GM23338 (cell line): Measurements from ENCODE around the gene GNB1. TPM values are rescaled to one million over a fixed set of nuclear protein-coding genes. Genes with fewer than 3 reads are reported as not detected.

ENCODE experiments used
- ATAC-seq: fragments of 200-7000 bp; cut with Tn5 transposase; 3 replicates; pipeline ENCODE4 v1.9.1; 2020
- DNase-seq: peaks from one replicate; pipeline ENCODE4 v3.0.0-alpha.2; 2015; ENCODE audit warnings: low spot score
- H2AFZ ChIP-seq: fragments of 200-600 bp; sonication (generic); 2 replicates; pipeline ENCODE4 v1.8.0; 2016; ENCODE audit warnings: antibody characterized with exemption, mild to moderate bottlenecking, moderate library complexity
- H3F3A ChIP-seq: fragments of 200-600 bp; sonication (generic); replicated peaks from 2 replicates; pipeline ENCODE4 v1.8.0; 2017; ENCODE audit warnings: antibody characterized with exemption, mixed run types, low read depth
- H3K27ac ChIP-seq: fragments of 200-600 bp; sonication (generic); 2 replicates; pipeline ENCODE4 v1.6.1; 2016; ENCODE audit warnings: low read depth
- H3K27me3 ChIP-seq: fragments of 200-600 bp; sonication (generic); 2 replicates; pipeline ENCODE4 v1.8.0; 2016; ENCODE audit warnings: mild to moderate bottlenecking, mixed run types, moderate library complexity; ENCODE audit not compliant: insufficient read depth
- H3K36me3 ChIP-seq: fragments of 200-600 bp; sonication (generic); 2 replicates; pipeline ENCODE4 v1.8.0; 2016; ENCODE audit warnings: mild to moderate bottlenecking; ENCODE audit not compliant: insufficient read depth
- H3K4me1 ChIP-seq: fragments of 200-600 bp; sonication (generic); 2 replicates; pipeline ENCODE4 v1.8.0; 2016; ENCODE audit warnings: mild to moderate bottlenecking, moderate library complexity; ENCODE audit not compliant: insufficient read depth
- H3K4me2 ChIP-seq: fragments of 200-600 bp; sonication (generic); 2 replicates; pipeline ENCODE4 v1.7.1; 2017; ENCODE audit warnings: mixed run types
- H3K4me3 ChIP-seq: fragments of 200-600 bp; sonication (generic); 2 replicates; pipeline ENCODE4 v1.6.1; 2016; ENCODE audit warnings: mixed run types
- H3K79me2 ChIP-seq: fragments of 200-600 bp; sonication (generic); replicated peaks from 2 replicates; pipeline ENCODE4 v1.8.0; 2017; ENCODE audit warnings: mild to moderate bottlenecking; ENCODE audit not compliant: insufficient read depth
- H3K9me2 ChIP-seq: fragments of 200-600 bp; sonication (generic); 2 replicates; pipeline ENCODE4 v1.8.0; 2017; ENCODE audit not compliant: insufficient read depth
- H4K20me1 ChIP-seq: fragments of 200-600 bp; sonication (generic); replicated peaks from 2 replicates; pipeline ENCODE4 v1.8.0; 2017; ENCODE audit warnings: mild to moderate bottlenecking; ENCODE audit not compliant: insufficient read depth
- H3K27ac Mint-ChIP-seq: 2 replicates; pipeline ENCODE4 v1.8.0; 2020; ENCODE audit warnings: inconsistent platforms, mild to moderate bottlenecking, moderate library complexity, mixed read lengths
- H3K27me3 Mint-ChIP-seq: 3 replicates; pipeline ENCODE4 v1.8.0; 2022; ENCODE audit warnings: low read depth, mild to moderate bottlenecking, moderate library complexity, mixed read lengths, inconsistent platforms; ENCODE audit not compliant: insufficient read depth, poor library complexity
- H3K36me3 Mint-ChIP-seq: 3 replicates; pipeline ENCODE4 v1.8.0; 2021; ENCODE audit warnings: low read depth, mild to moderate bottlenecking, inconsistent platforms, moderate library complexity, mixed read lengths
- H3K4me1 Mint-ChIP-seq: 3 replicates; pipeline ENCODE4 v1.8.0; 2020; ENCODE audit warnings: mild to moderate bottlenecking, inconsistent platforms, mixed read lengths
- H3K4me3 Mint-ChIP-seq: 3 replicates; pipeline ENCODE4 v1.8.0; 2021; ENCODE audit warnings: moderate library complexity, mild to moderate bottlenecking, inconsistent platforms, mixed read lengths
- H3K9me3 Mint-ChIP-seq: 3 replicates; pipeline ENCODE4 v1.8.0; 2020; ENCODE audit warnings: moderate library complexity, mild to moderate bottlenecking, inconsistent platforms, mixed read lengths
- CREB1 ChIP-seq: fragments of 250-450 bp; sonication (Bioruptor Pico); IDR thresholded peaks from 2 replicates; pipeline ENCODE4 v1.5.0; 2020; ENCODE audit warnings: low read depth, mild to moderate bottlenecking, moderate library complexity
- EZH2phosphoT487 ChIP-seq: fragments of 200-600 bp; sonication (generic); IDR thresholded peaks from one replicate; pipeline ENCODE4 v1.8.1; 2018; ENCODE audit warnings: antibody characterized with exemption; ENCODE audit not compliant: unreplicated experiment
- POLR2AphosphoS5 ChIP-seq: IDR thresholded peaks from 2 replicates; pipeline ENCODE4 v1.6.1; 2016; ENCODE audit warnings: antibody characterized with exemption, low read depth
- ZNF114 ChIP-seq: fragments of 250-450 bp; sonication (Bioruptor Pico); IDR thresholded peaks from 2 replicates; pipeline ENCODE4 v1.5.0; 2020; ENCODE audit warnings: mild to moderate bottlenecking, moderate library complexity
- polyA plus RNA-seq: library from polyadenylated mRNA; unstranded; fragments of >200 nt; fragmentation: Nextera tagmentation; extraction: Ambion mirVana; gene quantifications from 2 replicates; pipeline ENCODE4 v1.2.1, GENCODE V29; 2016
- total RNA-seq: library from RNA; depleted of rRNA; stranded (reverse); fragments of >200 nt; shearing (Covaris generic); gene quantifications from 2 replicates; pipeline ENCODE4 v1.2.3, GENCODE V29; 2014
- TF ChIP-seq, protein P1 (sequence below): IDR thresholded peaks from one replicate; pipeline ENCODE4 v1.6.1; 2018; ENCODE audit warnings: antibody characterized with exemption; ENCODE audit not compliant: unreplicated experiment
- TF ChIP-seq, protein P2 (sequence below), 2 experiments: fragments of 200-600 bp in 1 of 2; sonication (generic) in 1 of 2; conservative IDR thresholded peaks; 2 replicates each; pipeline versions ENCODE4 v1.5.1 to v1.6.1; 2016 to 2017; ENCODE audit warnings: antibody characterized with exemption in 2 of 2, low read depth in 2 of 2, mild to moderate bottlenecking in 2 of 2, moderate library complexity in 1 of 2
- TF ChIP-seq, protein P3 (sequence below): fragments of 250-450 bp; sonication (Bioruptor Pico); IDR thresholded peaks from 2 replicates; pipeline ENCODE4 v1.5.0; 2020; ENCODE audit warnings: mild to moderate bottlenecking, moderate library complexity

GNB1 gene
- total and polyA plus RNA-seq, 2 experiments from 2014 or later = 65.4 to 138 TPM

DNA sequence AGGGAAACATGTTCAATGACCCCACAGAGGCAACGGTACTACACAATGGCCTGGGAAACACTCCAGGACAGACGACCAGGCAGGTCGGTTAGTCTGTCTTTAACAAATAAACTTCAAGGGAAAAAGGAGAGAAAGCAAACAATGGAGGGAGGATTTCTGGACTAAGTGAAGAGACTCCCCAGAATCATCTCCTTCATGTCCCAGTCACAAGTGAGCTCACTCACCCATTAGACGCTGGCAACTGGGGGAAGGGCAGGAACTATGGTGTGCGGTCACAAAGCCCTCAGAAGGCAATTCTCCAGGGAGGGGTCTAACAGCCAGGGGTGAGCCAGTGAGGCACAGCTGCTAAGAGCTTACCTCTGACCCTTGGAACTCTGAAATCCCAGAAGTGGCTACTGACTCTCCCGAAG, 57.0 kb downstream of the GNB1 start:
- Histone ChIP-seq H3K4me2 (no peak overlapping the region), H3F3A (peaks cover 34% of the 10 kb centered on the region), H3K27me3 (no peaks in the 10 kb centered on the region), H3K9me2 (no peaks in the 10 kb centered on the region), H4K20me1 (peaks cover 45% of the 10 kb centered on the region), H3K36me3 (peaks cover 7% of the 10 kb centered on the region; the same call in 1 of the 2 replicates), H3K79me2 (peaks cover 100% of the 10 kb centered on the region), H2AFZ (no peak overlapping the region), H3K27ac (0 out of 2 replicates have a peak overlapping the region, but pooled peaks have one; percentile 33), H3K4me1 (0 out of 2 replicates have a peak, but pooled peaks cover 5% of the 10 kb centered on the region), H3K4me3 (no peak overlapping the region)
- TF ChIP-seq EZH2phosphoT487 (no peak), ZNF114 (CRISPR knock-in tag) (no peak), POLR2AphosphoS5 (no peak), CREB1 (CRISPR knock-in tag) (no peak)
- TF ChIP-seq, protein P1, sequence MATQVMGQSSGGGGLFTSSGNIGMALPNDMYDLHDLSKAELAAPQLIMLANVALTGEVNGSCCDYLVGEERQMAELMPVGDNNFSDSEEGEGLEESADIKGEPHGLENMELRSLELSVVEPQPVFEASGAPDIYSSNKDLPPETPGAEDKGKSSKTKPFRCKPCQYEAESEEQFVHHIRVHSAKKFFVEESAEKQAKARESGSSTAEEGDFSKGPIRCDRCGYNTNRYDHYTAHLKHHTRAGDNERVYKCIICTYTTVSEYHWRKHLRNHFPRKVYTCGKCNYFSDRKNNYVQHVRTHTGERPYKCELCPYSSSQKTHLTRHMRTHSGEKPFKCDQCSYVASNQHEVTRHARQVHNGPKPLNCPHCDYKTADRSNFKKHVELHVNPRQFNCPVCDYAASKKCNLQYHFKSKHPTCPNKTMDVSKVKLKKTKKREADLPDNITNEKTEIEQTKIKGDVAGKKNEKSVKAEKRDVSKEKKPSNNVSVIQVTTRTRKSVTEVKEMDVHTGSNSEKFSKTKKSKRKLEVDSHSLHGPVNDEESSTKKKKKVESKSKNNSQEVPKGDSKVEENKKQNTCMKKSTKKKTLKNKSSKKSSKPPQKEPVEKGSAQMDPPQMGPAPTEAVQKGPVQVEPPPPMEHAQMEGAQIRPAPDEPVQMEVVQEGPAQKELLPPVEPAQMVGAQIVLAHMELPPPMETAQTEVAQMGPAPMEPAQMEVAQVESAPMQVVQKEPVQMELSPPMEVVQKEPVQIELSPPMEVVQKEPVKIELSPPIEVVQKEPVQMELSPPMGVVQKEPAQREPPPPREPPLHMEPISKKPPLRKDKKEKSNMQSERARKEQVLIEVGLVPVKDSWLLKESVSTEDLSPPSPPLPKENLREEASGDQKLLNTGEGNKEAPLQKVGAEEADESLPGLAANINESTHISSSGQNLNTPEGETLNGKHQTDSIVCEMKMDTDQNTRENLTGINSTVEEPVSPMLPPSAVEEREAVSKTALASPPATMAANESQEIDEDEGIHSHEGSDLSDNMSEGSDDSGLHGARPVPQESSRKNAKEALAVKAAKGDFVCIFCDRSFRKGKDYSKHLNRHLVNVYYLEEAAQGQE = no peak
- TF ChIP-seq, protein P2, sequence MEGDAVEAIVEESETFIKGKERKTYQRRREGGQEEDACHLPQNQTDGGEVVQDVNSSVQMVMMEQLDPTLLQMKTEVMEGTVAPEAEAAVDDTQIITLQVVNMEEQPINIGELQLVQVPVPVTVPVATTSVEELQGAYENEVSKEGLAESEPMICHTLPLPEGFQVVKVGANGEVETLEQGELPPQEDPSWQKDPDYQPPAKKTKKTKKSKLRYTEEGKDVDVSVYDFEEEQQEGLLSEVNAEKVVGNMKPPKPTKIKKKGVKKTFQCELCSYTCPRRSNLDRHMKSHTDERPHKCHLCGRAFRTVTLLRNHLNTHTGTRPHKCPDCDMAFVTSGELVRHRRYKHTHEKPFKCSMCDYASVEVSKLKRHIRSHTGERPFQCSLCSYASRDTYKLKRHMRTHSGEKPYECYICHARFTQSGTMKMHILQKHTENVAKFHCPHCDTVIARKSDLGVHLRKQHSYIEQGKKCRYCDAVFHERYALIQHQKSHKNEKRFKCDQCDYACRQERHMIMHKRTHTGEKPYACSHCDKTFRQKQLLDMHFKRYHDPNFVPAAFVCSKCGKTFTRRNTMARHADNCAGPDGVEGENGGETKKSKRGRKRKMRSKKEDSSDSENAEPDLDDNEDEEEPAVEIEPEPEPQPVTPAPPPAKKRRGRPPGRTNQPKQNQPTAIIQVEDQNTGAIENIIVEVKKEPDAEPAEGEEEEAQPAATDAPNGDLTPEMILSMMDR (conservative IDR thresholded peaks at IDR 0.05; ENCODE audit: low read depth in 2 of 2) = no peak
- TF ChIP-seq, protein P3, sequence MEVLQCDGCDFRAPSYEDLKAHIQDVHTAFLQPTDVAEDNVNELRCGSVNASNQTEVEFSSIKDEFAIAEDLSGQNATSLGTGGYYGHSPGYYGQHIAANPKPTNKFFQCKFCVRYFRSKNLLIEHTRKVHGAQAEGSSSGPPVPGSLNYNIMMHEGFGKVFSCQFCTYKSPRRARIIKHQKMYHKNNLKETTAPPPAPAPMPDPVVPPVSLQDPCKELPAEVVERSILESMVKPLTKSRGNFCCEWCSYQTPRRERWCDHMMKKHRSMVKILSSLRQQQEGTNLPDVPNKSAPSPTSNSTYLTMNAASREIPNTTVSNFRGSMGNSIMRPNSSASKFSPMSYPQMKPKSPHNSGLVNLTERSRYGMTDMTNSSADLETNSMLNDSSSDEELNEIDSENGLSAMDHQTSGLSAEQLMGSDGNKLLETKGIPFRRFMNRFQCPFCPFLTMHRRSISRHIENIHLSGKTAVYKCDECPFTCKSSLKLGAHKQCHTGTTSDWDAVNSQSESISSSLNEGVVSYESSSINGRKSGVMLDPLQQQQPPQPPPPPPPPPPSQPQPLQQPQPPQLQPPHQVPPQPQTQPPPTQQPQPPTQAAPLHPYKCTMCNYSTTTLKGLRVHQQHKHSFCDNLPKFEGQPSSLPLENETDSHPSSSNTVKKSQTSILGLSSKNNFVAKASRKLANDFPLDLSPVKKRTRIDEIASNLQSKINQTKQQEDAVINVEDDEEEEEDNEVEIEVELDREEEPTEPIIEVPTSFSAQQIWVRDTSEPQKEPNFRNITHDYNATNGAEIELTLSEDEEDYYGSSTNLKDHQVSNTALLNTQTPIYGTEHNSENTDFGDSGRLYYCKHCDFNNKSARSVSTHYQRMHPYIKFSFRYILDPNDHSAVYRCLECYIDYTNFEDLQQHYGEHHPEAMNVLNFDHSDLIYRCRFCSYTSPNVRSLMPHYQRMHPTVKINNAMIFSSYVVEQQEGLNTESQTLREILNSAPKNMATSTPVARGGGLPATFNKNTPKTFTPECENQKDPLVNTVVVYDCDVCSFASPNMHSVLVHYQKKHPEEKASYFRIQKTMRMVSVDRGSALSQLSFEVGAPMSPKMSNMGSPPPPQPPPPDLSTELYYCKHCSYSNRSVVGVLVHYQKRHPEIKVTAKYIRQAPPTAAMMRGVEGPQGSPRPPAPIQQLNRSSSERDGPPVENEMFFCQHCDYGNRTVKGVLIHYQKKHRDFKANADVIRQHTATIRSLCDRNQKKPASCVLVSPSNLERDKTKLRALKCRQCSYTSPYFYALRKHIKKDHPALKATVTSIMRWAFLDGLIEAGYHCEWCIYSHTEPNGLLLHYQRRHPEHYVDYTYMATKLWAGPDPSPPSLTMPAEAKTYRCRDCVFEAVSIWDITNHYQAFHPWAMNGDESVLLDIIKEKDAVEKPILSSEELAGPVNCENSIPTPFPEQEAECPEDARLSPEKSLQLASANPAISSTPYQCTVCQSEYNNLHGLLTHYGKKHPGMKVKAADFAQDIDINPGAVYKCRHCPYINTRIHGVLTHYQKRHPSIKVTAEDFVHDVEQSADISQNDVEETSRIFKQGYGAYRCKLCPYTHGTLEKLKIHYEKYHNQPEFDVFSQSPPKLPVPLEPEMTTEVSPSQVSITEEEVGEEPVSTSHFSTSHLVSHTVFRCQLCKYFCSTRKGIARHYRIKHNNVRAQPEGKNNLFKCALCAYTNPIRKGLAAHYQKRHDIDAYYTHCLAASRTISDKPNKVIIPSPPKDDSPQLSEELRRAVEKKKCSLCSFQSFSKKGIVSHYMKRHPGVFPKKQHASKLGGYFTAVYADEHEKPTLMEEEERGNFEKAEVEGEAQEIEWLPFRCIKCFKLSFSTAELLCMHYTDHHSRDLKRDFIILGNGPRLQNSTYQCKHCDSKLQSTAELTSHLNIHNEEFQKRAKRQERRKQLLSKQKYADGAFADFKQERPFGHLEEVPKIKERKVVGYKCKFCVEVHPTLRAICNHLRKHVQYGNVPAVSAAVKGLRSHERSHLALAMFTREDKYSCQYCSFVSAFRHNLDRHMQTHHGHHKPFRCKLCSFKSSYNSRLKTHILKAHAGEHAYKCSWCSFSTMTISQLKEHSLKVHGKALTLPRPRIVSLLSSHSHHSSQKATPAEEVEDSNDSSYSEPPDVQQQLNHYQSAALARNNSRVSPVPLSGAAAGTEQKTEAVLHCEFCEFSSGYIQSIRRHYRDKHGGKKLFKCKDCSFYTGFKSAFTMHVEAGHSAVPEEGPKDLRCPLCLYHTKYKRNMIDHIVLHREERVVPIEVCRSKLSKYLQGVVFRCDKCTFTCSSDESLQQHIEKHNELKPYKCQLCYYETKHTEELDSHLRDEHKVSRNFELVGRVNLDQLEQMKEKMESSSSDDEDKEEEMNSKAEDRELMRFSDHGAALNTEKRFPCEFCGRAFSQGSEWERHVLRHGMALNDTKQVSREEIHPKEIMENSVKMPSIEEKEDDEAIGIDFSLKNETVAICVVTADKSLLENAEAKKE (CRISPR knock-in tag) = no peak
- Mint-ChIP-seq H3K4me3 (no peak overlapping the region), H3K4me1 (peaks cover 18% of the 10 kb centered on the region), H3K9me3 (no peaks in the 10 kb centered on the region), H3K36me3 (peaks cover 68% of the 10 kb centered on the region), H3K27ac (no peak overlapping the region), H3K27me3 (peaks cover 7% of the 10 kb centered on the region)
- ATAC-seq (peak; percentile 59), DNase-seq (no peak)
